Lower lobe of right lung (tissue), 2 donors: Measurements from ENCODE around the gene PLXNA4. TPM values are rescaled to one million over a fixed set of nuclear protein-coding genes. Genes with fewer than 3 reads are reported as not detected.

Source experiments
- ATAC-seq, 2 donors: fragments of 200-7000 bp; cut with Tn5 transposase; one replicate each; pipeline ENCODE4 v1.9.1; 2020 to 2022; ENCODE audit warnings: mild to moderate bottlenecking in 2 of 2, moderate library complexity in 2 of 2
- DNase-seq: peaks from one replicate; pipeline ENCODE4 v3.0.0-alpha.2; 2020
- H3K27ac ChIP-seq: fragments of 200-600 bp; one replicate; pipeline ENCODE4 v1.8.0; 2022
- H3K27me3 ChIP-seq: fragments of 200-600 bp; one replicate; pipeline ENCODE4 v1.8.0; 2022; ENCODE audit warnings: low read depth
- H3K36me3 ChIP-seq: fragments of 200-600 bp; one replicate; pipeline ENCODE4 v1.8.0; 2022; ENCODE audit warnings: mild to moderate bottlenecking
- H3K4me1 ChIP-seq: fragments of 200-600 bp; one replicate; pipeline ENCODE4 v1.8.0; 2022
- H3K4me3 ChIP-seq: fragments of 200-600 bp; one replicate; pipeline ENCODE4 v1.8.0; 2022; ENCODE audit warnings: mild to moderate bottlenecking
- H3K9me3 ChIP-seq: fragments of 200-600 bp; one replicate; pipeline ENCODE4 v1.8.0; 2022
- intact Hi-C: fragments of 100-400 bp; cut with DNase I; formaldehyde crosslinking; loops from one replicate; pipeline ENCODE4 v1.11.0; 2022
- total RNA-seq: library from RNA; stranded (reverse); fragmentation: NEBNext Ultra II Directional; extraction: Animal tissue kit (Norgen Biotek cat#: 25700); gene quantifications from one replicate; pipeline ENCODE4 v1.2.1, GENCODE V29; 2021
- TF ChIP-seq, protein P1 (sequence below): fragments of 200-600 bp; IDR thresholded peaks from one replicate; pipeline ENCODE4 v1.8.0; 2022; ENCODE audit warnings: antibody characterized with exemption, mild to moderate bottlenecking
- donor health status: DM: no; HTN: yes; CAD: no; lungs with severe emphysema.

Gene PLXNA4
- total RNA-seq, 1 donor from 2014 or later: 4.3 TPM

DNA sequence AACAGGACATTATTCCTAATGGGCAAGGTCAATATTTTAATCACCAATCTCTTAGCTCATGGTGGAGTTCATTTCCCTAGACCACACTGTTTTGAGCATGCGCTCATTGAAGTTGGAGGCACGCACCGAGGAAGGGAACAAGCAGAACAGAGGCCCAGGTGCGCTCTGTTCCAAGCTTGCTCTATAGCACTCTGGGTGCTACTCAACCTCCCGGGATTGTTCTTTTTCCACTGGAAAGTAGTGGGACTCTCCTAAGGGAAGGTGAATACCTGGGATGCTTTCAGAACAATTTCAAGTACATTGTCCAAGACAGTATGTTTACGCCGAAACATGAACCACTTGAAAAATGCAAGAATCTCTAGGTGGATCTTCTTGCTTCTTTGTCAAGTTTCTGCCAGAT lies 16.2 kb downstream of the PLXNA4 start:
- H3K36me3 ChIP-seq: no peaks in the 10 kb centered on the region
- DNase-seq (no peak), ATAC-seq (no peak)
- H3K27me3 ChIP-seq: no peaks in the 10 kb centered on the region
- TF ChIP-seq, protein P1, sequence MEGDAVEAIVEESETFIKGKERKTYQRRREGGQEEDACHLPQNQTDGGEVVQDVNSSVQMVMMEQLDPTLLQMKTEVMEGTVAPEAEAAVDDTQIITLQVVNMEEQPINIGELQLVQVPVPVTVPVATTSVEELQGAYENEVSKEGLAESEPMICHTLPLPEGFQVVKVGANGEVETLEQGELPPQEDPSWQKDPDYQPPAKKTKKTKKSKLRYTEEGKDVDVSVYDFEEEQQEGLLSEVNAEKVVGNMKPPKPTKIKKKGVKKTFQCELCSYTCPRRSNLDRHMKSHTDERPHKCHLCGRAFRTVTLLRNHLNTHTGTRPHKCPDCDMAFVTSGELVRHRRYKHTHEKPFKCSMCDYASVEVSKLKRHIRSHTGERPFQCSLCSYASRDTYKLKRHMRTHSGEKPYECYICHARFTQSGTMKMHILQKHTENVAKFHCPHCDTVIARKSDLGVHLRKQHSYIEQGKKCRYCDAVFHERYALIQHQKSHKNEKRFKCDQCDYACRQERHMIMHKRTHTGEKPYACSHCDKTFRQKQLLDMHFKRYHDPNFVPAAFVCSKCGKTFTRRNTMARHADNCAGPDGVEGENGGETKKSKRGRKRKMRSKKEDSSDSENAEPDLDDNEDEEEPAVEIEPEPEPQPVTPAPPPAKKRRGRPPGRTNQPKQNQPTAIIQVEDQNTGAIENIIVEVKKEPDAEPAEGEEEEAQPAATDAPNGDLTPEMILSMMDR: no peak
- H3K4me3 ChIP-seq: no peak overlapping the region
- intact Hi-C loops: no loop called here
- H3K4me1 ChIP-seq: no peaks in the 10 kb centered on the region
- H3K27ac ChIP-seq: no peak overlapping the region
- H3K9me3 ChIP-seq: no peaks in the 10 kb centered on the region

DNA sequence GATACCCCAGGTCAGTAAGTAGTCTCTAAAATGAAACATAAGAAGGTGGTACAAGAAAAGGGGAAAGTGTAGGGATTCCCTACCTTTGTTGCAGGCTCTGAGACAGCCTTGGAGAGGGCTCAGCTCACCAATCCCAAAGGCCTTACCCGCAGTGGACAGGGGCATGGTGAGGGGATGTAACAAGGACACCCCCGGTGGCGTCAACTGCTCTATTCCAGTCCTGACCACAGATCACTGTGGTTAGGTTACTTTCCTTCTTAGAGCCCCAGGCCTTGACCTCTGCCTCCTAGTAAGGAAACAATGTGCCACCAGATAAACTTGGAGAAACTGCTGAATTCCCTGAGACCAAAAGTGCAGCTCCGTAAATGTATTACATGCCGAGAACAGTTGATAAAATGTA lies 17.5 kb downstream of the PLXNA4 start:
- Histone ChIP-seq H3K4me1 (no peaks in the 10 kb centered on the region), H3K36me3 (no peaks in the 10 kb centered on the region), H3K27me3 (no peaks in the 10 kb centered on the region), H3K27ac (no peak overlapping the region), H3K9me3 (no peaks in the 10 kb centered on the region), H3K4me3 (no peak overlapping the region)
- DNase-seq (no peak), ATAC-seq (no peak)
- intact Hi-C loops: no loop called here
- TF ChIP-seq, protein P1: no peak

DNA sequence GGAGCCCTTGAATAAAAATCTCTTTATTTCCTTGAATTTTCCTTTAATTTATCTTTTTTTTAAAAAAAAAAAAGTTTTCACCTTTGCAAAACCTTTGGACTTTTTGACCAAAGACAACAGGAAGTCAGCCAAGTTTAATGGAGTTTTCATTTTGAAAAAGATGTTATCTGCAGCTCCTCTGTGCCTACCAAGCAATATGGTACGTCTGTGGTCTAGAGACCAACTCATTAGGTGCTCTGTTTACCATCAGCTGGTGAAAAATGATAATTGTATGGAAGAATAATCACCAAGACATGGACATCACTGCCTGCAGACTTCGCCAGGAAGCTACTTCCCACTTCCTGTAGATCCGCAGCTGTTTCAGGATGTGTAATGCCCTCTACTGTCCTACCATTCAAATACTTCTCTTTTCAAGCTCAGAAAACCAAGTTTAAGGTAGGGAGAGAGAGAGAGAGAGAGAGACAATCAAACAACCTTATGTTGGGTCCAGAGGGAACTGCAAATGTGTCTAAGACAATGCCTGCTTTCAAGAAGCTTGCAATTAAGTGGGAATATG lies 18.7 kb downstream of the PLXNA4 start:
- Histone ChIP-seq H3K36me3 (no peaks in the 10 kb centered on the region), H3K27ac (no peak overlapping the region), H3K4me3 (no peak overlapping the region), H3K4me1 (no peaks in the 10 kb centered on the region), H3K9me3 (no peaks in the 10 kb centered on the region), H3K27me3 (no peaks in the 10 kb centered on the region)
- intact Hi-C loops: no loop called here
- DNase-seq (no peak), ATAC-seq (no peak)
- TF ChIP-seq, protein P1: no peak

DNA sequence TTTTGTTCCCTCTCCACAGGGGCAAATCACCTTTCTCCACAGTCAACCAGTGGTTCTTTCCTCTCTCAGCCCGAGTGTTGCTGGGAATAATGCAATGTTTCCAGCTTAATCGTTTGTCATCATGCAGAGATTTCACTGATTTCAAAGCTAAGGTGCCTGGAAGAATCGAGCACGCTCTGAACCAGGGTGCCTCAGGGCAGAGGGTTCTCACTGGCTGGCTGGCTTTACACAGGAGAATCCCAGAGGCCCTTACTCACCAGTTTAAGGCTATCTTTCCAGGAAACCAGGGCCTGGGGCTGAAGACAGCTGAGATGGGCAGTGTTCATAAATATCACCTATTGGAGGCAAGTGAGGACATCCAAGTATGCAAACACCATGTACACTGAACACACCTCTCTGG lies 21.8 kb downstream of the PLXNA4 start:
- DNase-seq (no peak), ATAC-seq (no peak)
- peaks cover 9% of the 10 kb centered on the region for H3K9me3 ChIP-seq
- no peak overlapping the region for H3K4me3 ChIP-seq
- TF ChIP-seq, protein P1: no peak
- no peaks in the 10 kb centered on the region for H3K4me1 ChIP-seq
- no peaks in the 10 kb centered on the region for H3K36me3 ChIP-seq
- intact Hi-C loops: no loop called here
- no peak overlapping the region for H3K27ac ChIP-seq
- H3K27me3 ChIP-seq: no peaks in the 10 kb centered on the region

DNA sequence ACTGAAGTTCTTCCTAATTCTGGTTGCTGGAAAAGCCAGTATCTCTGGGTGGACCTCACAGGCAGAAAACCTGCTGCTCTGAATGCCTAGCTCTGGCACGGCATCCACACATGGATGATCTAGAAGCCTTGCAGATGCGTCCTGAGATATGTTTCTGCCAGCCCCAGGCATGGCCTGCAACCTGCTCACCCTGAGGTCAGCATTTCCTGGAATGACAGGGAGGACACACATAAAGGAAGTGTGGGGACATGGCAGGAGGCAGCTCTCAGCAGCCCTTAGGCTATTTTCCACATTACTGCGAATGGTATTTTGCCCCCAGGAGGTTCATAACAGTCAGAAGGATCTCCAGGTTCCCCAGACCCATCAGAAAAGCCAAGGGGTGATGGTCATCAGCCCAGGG lies 23.2 kb downstream of the PLXNA4 start:
- no peak overlapping the region for H3K4me3 ChIP-seq
- H3K27me3 ChIP-seq: no peaks in the 10 kb centered on the region
- no peak for ATAC-seq
- DNase-seq: no peak
- no peaks in the 10 kb centered on the region for H3K4me1 ChIP-seq
- peaks cover 9% of the 10 kb centered on the region for H3K9me3 ChIP-seq
- no peaks in the 10 kb centered on the region for H3K36me3 ChIP-seq
- intact Hi-C loops: no loop called here
- H3K27ac ChIP-seq: no peak overlapping the region
- TF ChIP-seq, protein P1: no peak

DNA sequence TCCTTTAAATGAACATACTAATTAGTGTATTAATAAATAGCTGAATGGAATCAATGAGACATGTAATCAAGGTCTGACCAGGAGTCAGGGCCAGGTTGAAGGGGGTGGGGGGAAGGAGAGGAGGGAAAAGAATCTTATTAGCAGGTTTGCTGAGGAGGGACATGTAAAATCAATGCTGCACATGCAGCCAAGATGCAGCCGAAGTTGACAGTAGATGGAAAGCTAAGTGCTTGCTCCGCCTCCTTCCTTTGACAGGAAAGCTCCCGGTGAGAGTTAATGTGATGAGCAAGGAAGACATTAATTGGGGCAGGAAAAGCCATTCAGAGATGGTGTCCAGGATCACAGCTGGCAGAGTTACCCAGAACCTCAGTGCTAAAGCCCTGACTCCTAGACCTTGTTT lies 24.4 kb downstream of the PLXNA4 start:
- ATAC-seq (no peak), DNase-seq (no peak)
- no peaks in the 10 kb centered on the region for H3K4me1 ChIP-seq
- no peak overlapping the region for H3K27ac ChIP-seq
- H3K27me3 ChIP-seq: no peaks in the 10 kb centered on the region
- TF ChIP-seq, protein P1: no peak
- intact Hi-C loops: no loop called here
- no peak overlapping the region for H3K4me3 ChIP-seq
- H3K36me3 ChIP-seq: no peaks in the 10 kb centered on the region
- H3K9me3 ChIP-seq: peaks cover 9% of the 10 kb centered on the region
